HCT116 (cell line): ENCODE measurements around the gene AVPI1. TPM values are rescaled to one million over a fixed set of nuclear protein-coding genes. Genes with fewer than 3 reads are reported as not detected.

ENCODE experiments used
- ATAC-seq: fragments of 200-7000 bp; cut with Tn5 transposase; 2 replicates; pipeline ENCODE4 v1.9.1; 2020; ENCODE audit warnings: mild to moderate bottlenecking, moderate library complexity
- BruUV-seq: library from RNA; stranded (reverse); fragments of 400-500 nt; replicated peaks from 2 replicates; lab custom pipeline; 2021; lab: Mats Ljungman, UMichigan
- CTCF ChIA-PET: fragments of 300-600 bp; sonication (Branson Sonifier 250); formaldehyde crosslinking; loops from one replicate; lab custom pipeline; 2021; ENCODE audit warnings: antibody characterized with exemption; lab: Charles Lee
- POLR2A ChIA-PET: fragments of 300-600, 350-600 bp; sonication (Branson Sonifier 250); formaldehyde crosslinking; loops from one replicate; lab custom pipeline; 2021; ENCODE audit warnings: antibody characterized with exemption; lab: Charles Lee
- RAD21 ChIA-PET, 2 experiments: fragments of 300-600 bp; sonication (Branson Sonifier 250); formaldehyde crosslinking; loops; one replicate each; lab custom pipeline; 2023; ENCODE audit warnings: low total read pairs in 2 of 2; ENCODE audit not compliant: uncharacterized antibody in 2 of 2, unreplicated experiment in 2 of 2, low non-redundant PET in 1 of 2; lab: Charles Lee
- DNase-seq: peaks from one replicate; pipeline ENCODE4 v3.0.0-alpha.2; 2010; ENCODE audit warnings: low read depth, low spot score
- H2AFZ ChIP-seq: fragments of 200-600 bp; shearing (Covaris generic), sonication (generic); 2 replicates; pipeline ENCODE4 v1.6.1; 2017; ENCODE audit warnings: low read depth, mixed run types, mixed read lengths, antibody characterized with exemption, low read length; ENCODE audit not compliant: poor library complexity, severe bottlenecking
- H3K27ac ChIP-seq: 2 replicates; pipeline ENCODE4 v1.5.1; 2012; ENCODE audit warnings: low read depth, low read length
- H3K27me3 ChIP-seq: fragments of 200-600 bp; sonication (generic); 2 replicates; pipeline ENCODE4 v1.6.1; 2016; ENCODE audit warnings: mixed run types, low read length, mixed read lengths; ENCODE audit not compliant: insufficient read depth
- H3K36me3 ChIP-seq, 2 experiments: fragments of 200-500 bp in 1 of 2; fragments of 200-600 bp in 1 of 2; sonication (Bioruptor generic) in 1 of 2; sonication (generic) in 1 of 2; 2 replicates each; pipeline versions ENCODE4 v1.5.1 to v1.6.1; 2014 to 2016; ENCODE audit warnings: low read length in 2 of 2, inconsistent platforms in 1 of 2, mixed read lengths in 1 of 2, mixed run types in 1 of 2; ENCODE audit not compliant: insufficient read depth in 2 of 2, control insufficient read depth in 1 of 2
- H3K4me1 ChIP-seq, 2 experiments: fragments of 200-600 bp in 1 of 2; sonication (generic) in 1 of 2; 2 replicates each; pipeline versions ENCODE4 v1.5.1 to v1.6.1; 2012 to 2017; ENCODE audit warnings: low read length in 2 of 2, inconsistent platforms in 1 of 2, mild to moderate bottlenecking in 1 of 2, mixed read lengths in 1 of 2, mixed run types in 1 of 2, moderate library complexity in 1 of 2; ENCODE audit not compliant: insufficient read depth in 2 of 2, control insufficient read depth in 1 of 2
- H3K4me2 ChIP-seq: fragments of 200-600 bp; sonication (generic); 2 replicates; pipeline ENCODE4 v1.6.1; 2017; ENCODE audit warnings: mixed run types, low read length, mixed read lengths
- H3K4me3 ChIP-seq, 2 experiments: fragments of 200-600 bp in 1 of 2; sonication (generic) in 1 of 2; replicated peaks in 1 of 2; 2 replicates each; pipeline ENCODE4 v1.5.1; 2011 to 2016; ENCODE audit warnings: low read length in 2 of 2, control low read depth in 1 of 2, low read depth in 1 of 2, mild to moderate bottlenecking in 1 of 2, mixed read lengths in 1 of 2, mixed run types in 1 of 2
- H3K79me2 ChIP-seq: fragments of 200-600 bp; sonication (generic); 2 replicates; pipeline ENCODE4 v1.6.1; 2017; ENCODE audit warnings: mild to moderate bottlenecking, mixed run types, low read length, moderate library complexity, mixed read lengths; ENCODE audit not compliant: insufficient read depth
- H3K9ac ChIP-seq: fragments of 200-600 bp; sonication (generic); 2 replicates; pipeline ENCODE4 v1.6.1; 2016; ENCODE audit warnings: low read length, mixed read lengths
- H3K9me2 ChIP-seq: fragments of 200-600 bp; sonication (generic), shearing (Covaris generic); 2 replicates; pipeline ENCODE4 v1.6.1; 2017; ENCODE audit warnings: mixed run types, mild to moderate bottlenecking, moderate library complexity; ENCODE audit not compliant: insufficient read depth
- H3K9me3 ChIP-seq, 2 experiments: fragments of 200-500 bp in 1 of 2; fragments of 200-600 bp in 1 of 2; sonication (Bioruptor generic) in 1 of 2; sonication (generic) in 1 of 2; 2 replicates each; pipeline ENCODE4 v1.6.1; 2014 to 2017; ENCODE audit warnings: low read length in 2 of 2, mixed read lengths in 2 of 2, inconsistent platforms in 1 of 2, low read depth in 1 of 2, mild to moderate bottlenecking in 1 of 2, mixed run types in 1 of 2, moderate library complexity in 1 of 2; ENCODE audit not compliant: control insufficient read depth in 1 of 2, insufficient read depth in 1 of 2
- H4K20me1 ChIP-seq: fragments of 200-600 bp; sonication (generic), shearing (Covaris generic); 2 replicates; pipeline ENCODE4 v1.6.1; 2017; ENCODE audit warnings: mixed run types, mild to moderate bottlenecking, moderate library complexity; ENCODE audit not compliant: insufficient read depth
- CBX3 ChIP-seq: IDR thresholded peaks from 2 replicates; pipeline ENCODE4 v1.6.1; 2012; ENCODE audit warnings: low read depth
- JUND ChIP-seq: IDR thresholded peaks from 2 replicates; pipeline ENCODE4 v1.6.1; 2012
- POLR2A ChIP-seq: IDR thresholded peaks from 2 replicates; pipeline ENCODE4 v1.7.0; 2011; ENCODE audit warnings: borderline replicate concordance; ENCODE audit not compliant: insufficient read depth, insufficient read length; ENCODE audit errors: extremely low read depth
- POLR2AphosphoS5 ChIP-seq: IDR thresholded peaks from 2 replicates; pipeline ENCODE4 v1.6.1; 2011; ENCODE audit warnings: mild to moderate bottlenecking, low read depth, low read length, moderate library complexity
- SRF ChIP-seq: IDR thresholded peaks from 2 replicates; pipeline ENCODE4 v1.6.1; 2012; ENCODE audit warnings: low read depth
- YY1 ChIP-seq: IDR thresholded peaks from 2 replicates; pipeline ENCODE4 v1.6.1; 2011; ENCODE audit warnings: low read length, low read depth, moderate library complexity, mild to moderate bottlenecking; ENCODE audit not compliant: insufficient replicate concordance; ENCODE audit errors: extremely low read depth
- ZNF274 ChIP-seq: fragments of 200-500 bp; sonication (Bioruptor generic); IDR thresholded peaks from 2 replicates; pipeline ENCODE4 v1.6.1; 2014; ENCODE audit warnings: mild to moderate bottlenecking, low read depth, low read length, inconsistent platforms
- intact Hi-C: fragments of 100-400 bp; cut with micrococcal nuclease; formaldehyde crosslinking; loops from 2 replicates; pipeline ENCODE4 v1.10.0; 2022
- total RNA-seq: library from RNA; stranded (reverse); gene quantifications from one replicate; pipeline ENCODE4 v1.2.1, GENCODE V29; 2021; ENCODE audit not compliant: unreplicated experiment

Gene AVPI1
- total RNA-seq, 1 experiment from 2014 or later, result 26.7 TPM

DNA sequence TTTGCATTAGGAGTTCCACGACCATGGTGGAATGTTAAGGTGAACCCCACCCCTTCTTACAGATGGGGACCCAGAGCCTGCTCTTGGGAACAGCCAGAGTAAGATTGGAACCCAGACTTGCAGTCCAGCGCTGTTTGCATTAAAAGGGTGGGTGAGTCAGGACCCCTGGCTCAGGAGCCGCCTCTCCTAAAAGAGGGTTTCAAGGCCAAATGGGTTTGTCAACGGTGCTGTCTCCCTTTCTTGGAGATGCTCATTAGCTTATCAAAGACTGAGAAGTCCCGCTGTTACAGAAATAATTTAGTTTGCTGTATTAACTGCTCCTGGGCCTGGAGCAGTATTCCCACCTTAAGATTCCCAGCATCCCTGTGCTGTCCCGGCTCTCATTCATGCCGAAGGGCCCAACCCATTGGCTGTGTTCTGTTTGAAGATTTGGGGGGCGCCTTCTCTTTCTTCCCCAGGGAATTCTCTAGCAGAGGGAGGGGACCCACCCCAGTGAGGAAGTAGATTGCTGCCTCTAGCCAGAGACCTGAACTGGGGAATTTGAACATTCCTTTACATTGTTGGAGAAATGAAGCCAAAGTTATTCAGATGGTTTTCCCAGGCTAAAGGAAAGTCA lies 28.3 kb upstream of the AVPI1 start:
- H3K4me2 ChIP-seq, result peak overlapping the region; percentile 76
- intact Hi-C loops, result no loop called here
- peaks cover 26% of the 10 kb centered on the region; the same call in 1 of the 2 replicates for H3K79me2 ChIP-seq
- POLR2A ChIA-PET, result interaction anchor here (1.0 to 2.3 kb wide), 3 partner anchors 8 to 28 kb away, joined by 3 to 12 read pairs (median 4); partner anchors contain the start of gene AVPI1
- peaks cover 0 to 12% of the 10 kb centered on the region in 2 experiments; a peak in 2 of 4 replicates for H3K36me3 ChIP-seq
- H3K9ac ChIP-seq, result peak overlapping the region; percentile 94
- no peak overlapping the region for H2AFZ ChIP-seq
- H3K27me3 ChIP-seq, result no peaks in the 10 kb centered on the region
- peaks cover 37 to 51% of the 10 kb centered on the region in 2 experiments for H3K4me1 ChIP-seq
- DNase-seq, result no peak
- no peaks in the 10 kb centered on the region for H4K20me1 ChIP-seq
- CTCF ChIA-PET, result interaction anchor here (0.6 to 2.6 kb wide), 3 partner anchors 13 to 173 kb away, joined by 3 to 16 read pairs (median 6); partner anchors contain the start of gene AVPI1
- ATAC-seq, result no peak
- peak overlapping the region; percentile 99 for H3K27ac ChIP-seq
- no peak for TF ChIP-seq ZNF274
- TF ChIP-seq JUND, result no peak
- TF ChIP-seq YY1, result no peak
- no peak for TF ChIP-seq SRF
- H3K9me2 ChIP-seq, result no peaks in the 10 kb centered on the region
- BruUV-seq, result TSS peak; percentile 43
- RAD21 ChIA-PET, result no interaction called here
- H3K4me3 ChIP-seq, result peak overlapping the region; percentile 72 to 81
- no peaks in the 10 kb centered on the region for H3K9me3 ChIP-seq

DNA sequence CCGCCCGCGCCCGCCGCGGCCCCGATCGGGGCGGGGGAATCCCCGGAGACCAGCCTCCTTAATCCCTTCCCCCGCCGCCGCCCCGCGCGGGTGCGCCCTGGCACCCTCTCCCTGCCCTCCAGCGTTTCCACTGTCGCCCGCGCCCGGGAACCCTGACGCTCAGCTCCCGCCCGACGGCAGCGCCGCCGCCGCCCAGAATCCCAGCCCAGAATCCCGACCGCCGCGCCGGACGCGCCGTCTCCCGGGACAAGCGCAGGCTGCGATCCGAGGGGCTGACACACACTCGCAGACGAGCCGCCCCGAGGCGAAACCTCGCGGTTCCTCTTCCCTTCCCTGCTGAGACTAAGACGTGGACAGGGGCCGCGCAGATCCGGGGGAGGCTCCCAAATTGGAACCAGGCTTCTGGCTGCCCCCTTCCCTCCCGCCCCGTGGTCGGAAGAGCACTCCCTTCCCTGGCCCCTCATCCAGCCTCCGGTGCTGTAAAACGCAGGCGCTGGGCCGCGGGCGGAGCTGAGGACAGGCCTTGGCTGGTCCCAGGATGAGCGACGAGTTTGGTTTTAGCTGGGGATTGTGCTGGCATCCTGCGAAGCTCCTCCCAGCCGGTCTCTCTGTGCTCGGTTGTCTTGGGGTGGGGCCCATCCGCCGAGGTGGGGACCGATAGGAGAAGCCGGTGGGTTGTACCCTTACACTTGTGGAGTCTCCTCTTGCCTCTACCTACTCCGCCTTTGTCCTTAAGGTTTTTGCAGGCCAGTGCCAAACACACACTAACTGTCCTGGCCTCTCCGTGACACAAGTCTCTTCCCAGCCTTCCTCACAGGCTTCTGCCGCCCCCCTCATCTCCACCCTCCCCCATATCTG lies 27.6 kb upstream of the AVPI1 start:
- POLR2A ChIA-PET, result interaction anchor here (1.0 to 2.3 kb wide), 3 partner anchors 9 to 27 kb away, joined by 3 to 12 read pairs (median 4); partner anchors contain the start of gene AVPI1
- H3K9me3 ChIP-seq, result no peaks in the 10 kb centered on the region
- RAD21 ChIA-PET, result no interaction called here
- intact Hi-C loops, result no loop called here
- H3K4me1 ChIP-seq, result peaks cover 34 to 52% of the 10 kb centered on the region in 2 experiments
- H3K27me3 ChIP-seq, result no peaks in the 10 kb centered on the region
- no peaks in the 10 kb centered on the region for H4K20me1 ChIP-seq
- no peaks in the 10 kb centered on the region for H3K9me2 ChIP-seq
- H3K27ac ChIP-seq, result peak overlapping the region; percentile 99
- CTCF ChIA-PET, result interaction anchor here (0.6 to 2.6 kb wide), 4 partner anchors 13 to 174 kb away, joined by 3 to 16 read pairs (median 4); partner anchors contain the start of gene AVPI1
- no peak overlapping the region for H2AFZ ChIP-seq
- peak overlapping the region; percentile 72 to 81 for H3K4me3 ChIP-seq
- peak; percentile 54 for ATAC-seq
- BruUV-seq, result no TSS peak
- no peak for DNase-seq
- peak overlapping the region; percentile 94 for H3K9ac ChIP-seq
- H3K79me2 ChIP-seq, result peaks cover 26% of the 10 kb centered on the region; the same call in 1 of the 2 replicates
- peak overlapping the region; percentile 76 for H3K4me2 ChIP-seq
- TF ChIP-seq CBX3 (no peak), POLR2A (no peak), POLR2AphosphoS5 (peak; percentile 67), YY1 (no peak)
- H3K36me3 ChIP-seq, result peaks cover 0 to 12% of the 10 kb centered on the region in 2 experiments; a peak in 2 of 4 replicates
